GM19240 (cell line): ENCODE data around the gene FOXO1.

Experiments
- DNase-seq: peaks from one replicate; pipeline ENCODE4 v3.0.0; 2011; ENCODE audit warnings: low spot score; ENCODE audit not compliant: insufficient read length

The FOXO1 gene

DNA sequence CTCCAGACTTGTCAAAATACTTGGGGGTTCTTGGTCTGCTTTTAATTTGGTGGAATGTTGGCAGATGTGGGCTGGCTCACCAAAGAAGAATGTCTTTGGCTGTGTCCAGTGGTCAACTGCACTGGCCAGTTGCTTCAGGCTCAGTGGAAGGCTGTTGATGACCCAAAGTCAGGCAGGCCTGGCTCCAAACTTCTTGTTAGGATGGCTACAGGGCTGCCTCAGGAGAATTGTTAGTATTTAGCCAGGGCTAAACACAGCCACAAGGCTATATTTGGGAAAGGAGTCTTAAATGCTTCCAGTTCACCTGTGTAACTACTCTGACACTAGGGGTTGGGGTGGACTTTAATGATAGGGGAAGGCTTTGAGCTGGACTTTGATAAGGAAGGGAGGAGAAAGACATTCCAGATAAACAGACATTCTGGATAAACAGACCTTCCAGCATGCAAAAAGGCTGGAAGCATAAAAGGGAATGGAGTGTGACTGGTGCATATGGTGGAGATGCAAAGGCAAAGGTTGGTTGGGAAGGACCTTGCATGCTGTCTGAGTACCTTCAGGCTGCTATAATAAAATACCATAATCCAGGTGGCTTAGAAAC, 116.8 kb downstream of the FOXO1 start:
- DNase-seq: no peak

DNA sequence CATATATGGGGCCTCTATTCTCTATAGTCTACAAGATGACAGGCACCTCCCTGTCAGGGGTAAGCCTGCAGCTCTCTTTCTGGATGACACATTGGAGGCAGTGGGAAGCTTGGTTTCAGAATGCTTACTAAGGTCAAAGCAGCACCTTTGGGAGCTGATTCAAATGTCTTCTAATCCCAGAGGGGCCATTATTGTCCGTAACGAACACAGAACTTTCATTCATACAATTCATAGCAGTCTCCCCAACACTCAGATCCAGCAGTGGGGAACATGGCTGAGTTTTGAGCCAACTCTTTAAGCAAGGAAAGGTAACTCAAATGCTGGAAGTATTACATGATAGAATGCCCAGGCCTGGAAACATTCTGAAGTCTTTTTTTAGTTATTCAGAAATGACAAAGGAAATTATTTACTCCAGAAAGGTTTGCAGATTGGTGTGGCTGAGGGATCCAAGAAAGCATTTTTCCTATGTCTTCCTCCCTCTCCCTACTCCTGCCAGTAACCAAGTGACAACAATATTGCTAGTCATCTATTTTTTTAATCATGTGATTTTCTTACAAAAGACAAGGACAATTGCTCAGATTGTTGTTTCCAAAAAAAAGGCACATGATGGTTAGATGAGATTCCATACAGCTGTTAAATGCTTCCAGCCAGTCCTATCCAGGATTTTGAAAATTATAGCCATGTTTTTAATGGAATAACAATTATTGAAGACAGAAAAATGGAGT, 118.7 kb downstream of the FOXO1 start:
- no peak for DNase-seq

DNA sequence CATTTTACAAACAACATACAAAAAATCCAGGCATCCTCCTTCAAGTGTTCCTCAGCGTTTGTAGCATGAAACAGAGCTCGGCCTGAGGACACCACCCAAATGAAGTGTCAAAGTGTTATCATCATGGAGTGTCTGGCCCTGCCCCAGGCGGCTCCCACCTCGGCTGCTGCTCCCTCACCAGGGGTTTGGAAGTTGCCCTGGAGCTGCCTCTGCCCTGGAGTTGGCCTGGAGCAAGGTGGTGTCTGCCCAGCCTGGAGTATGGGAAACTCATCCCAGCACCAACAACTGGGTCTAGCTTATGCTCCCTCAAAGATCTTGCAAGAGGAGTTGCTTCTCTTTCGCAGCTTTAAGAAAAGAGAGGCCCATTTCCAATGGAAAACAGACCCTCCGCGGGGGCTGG, 120.4 kb downstream of the FOXO1 start:
- DNase-seq: no peak

DNA sequence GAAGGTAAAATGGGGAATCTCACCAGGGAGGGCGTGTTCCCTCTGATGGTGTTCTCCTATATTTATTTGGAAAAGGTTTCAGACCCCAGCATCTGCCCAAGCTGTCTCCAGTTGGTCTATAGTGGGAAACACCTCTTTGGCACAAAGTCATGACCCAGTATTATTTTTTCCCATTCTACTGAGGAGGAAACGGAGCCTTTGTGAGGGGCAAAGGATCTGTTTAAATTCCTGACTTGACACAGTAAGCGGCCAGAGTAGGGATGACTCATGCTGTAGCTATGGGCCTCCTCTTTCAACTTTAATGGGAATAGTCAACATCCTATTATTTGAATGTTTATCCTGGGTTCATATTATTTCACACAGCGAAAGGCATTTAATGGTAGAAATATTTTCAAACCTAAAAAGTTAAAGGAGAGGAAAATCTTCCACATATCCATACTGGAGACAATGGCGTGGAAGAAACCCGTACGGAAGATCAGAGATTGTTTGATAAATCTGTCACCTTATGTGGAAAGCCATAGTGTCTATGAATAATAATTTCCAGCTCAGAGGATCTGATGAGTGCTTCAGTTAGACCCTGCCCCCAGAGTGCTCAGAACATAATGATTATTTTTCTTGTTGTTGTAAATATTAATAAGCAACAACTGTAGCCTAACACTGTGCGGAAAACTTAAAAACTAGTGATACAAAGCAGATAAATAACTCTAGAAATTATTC, 126.0 kb downstream of the FOXO1 start:
- DNase-seq: no peak

DNA sequence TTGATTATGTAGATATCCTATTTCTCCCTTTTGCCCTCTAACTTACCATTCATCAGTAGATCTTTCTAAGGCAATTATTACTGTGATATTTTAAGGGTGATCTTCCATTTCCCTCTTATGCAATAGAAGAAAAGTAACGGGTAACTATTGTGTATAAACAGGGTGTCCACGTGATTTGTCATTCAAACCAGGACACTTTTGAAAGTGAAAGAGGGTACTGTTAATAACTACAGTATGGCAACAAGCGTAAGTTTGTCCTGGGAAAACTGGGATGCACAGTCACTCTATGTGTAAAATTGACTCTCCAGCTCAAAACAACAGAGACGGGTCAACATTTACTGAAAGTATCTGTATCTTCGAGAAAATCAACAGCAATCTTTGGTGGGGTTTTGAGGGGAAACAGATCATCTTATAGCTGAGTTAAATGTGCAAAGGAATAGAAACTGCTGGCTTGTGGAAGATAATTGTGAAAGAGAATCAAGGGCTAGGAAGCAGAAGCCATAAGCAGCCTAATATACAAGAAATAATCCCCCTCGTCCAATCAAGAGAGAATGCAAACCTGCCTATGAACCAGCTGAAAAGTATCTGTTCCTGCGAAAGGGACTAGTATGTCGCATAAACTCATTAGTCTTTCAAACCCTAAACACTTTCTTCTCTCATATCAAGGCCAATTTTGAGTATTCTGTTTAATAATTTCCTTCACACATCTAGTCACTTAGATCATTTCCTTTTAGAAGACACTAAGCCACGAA, 126.7 kb downstream of the FOXO1 start:
- no peak for DNase-seq

DNA sequence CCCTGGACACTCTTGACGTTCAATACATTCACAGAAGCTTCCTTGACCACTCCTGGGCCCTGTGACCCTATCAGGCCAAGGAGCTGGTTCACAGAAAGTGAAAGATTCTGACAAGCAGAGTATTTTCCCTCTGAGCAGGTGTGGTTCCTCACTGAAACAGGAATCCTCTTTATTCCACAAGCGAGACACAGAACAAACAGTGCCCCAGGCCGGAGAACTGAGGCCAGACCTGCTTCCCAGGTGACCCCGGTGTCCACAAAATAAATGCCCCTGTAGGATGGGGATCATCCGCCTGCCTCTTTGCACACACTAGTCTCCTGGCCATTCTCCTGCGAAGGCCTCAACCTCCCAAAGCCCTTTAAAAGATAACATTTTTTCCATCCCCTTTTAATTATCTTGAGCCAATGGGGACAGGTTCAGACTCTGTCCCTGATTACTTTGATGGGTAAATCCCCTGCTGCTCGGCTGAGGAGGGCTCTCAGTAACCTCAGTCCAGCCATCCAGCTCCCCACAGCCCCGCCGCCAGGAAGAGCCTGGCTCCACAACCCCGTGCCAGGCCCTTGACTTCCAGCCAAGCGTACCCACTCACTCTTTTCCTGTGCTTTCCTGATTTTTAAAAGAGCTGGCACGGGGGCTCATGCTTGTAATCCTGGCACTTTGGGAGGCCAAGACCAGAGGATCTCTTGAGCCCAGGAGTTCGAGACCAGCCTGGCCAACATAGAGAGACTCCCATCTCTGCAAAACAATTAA, 129.1 kb downstream of the FOXO1 start:
- DNase-seq: no peak

DNA sequence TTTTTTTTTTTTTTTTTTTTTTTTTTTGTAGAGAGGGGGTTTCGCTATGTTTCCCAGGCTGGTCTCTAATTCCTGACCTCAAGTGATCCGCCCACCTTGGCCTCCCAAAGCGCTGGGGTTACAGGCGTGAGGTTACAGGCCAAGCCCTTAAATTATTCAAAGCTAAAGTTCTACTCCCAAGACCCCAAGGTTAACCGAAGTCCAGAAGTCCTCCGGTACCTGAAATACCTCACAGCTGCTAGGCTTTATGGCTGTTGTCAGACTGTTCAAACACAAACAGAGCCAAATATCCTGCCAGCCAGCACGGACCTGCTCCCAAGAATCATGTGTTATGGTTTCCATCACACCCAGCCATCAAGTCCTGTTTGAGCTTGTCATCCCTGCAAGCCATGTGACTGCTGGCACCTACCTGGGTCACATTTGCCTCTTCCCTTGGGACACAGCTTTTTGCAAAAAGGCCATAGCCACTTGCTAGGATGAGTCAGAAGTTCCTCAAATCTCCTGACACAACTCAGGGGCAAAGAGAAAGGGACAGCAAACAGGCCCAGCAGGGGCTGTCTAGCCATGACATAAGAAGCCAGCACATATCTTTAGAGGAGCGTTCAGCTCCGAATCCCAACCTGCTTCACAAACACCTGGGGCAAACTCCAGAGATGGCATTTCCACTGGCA, 129.9 kb downstream of the FOXO1 start:
- DNase-seq: no peak

DNA sequence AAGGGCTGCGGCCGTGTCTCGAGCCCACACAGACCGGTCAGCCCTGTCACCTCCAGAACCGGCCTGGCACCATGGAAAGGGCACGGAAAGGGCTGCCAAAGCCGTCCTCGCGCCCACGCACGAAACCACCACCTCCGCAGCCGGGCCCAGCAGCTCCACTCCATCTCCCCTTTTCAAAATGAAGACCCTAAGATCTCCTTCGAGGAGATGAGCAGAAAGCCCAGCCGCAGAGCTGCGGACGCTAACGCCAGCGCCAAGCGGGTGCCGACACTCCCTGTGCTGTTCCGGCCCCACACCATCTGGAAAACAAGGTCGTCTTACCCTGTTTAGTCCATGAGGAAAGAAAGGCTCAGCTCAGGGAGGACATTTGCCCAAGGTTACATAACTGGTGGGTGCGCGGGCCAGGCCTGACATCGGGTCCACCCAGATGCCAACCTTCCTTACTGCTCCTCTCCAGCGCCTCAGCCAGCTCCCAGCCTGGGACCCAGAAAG, 131.1 kb downstream of the FOXO1 start:
- DNase-seq: no peak

DNA sequence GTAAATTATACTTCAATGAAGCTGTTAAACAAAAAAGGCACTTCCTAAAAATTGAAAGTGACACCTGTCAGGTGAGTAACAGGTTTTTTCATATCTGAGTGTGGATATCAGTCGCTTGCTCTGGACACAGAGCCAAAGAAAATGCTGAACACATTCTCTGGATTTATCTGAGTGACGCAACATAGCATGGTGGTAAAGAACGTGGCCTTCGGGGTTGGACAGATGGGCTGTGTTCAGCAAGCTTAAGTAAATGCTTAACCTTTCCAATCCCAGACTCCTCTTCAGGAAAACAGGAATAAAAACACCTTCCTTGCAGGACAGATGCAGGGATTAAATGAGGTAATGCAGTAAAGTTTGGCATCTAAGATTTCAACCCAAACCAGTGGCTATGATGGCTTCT, 132.0 kb downstream of the FOXO1 start:
- no peak for DNase-seq

DNA sequence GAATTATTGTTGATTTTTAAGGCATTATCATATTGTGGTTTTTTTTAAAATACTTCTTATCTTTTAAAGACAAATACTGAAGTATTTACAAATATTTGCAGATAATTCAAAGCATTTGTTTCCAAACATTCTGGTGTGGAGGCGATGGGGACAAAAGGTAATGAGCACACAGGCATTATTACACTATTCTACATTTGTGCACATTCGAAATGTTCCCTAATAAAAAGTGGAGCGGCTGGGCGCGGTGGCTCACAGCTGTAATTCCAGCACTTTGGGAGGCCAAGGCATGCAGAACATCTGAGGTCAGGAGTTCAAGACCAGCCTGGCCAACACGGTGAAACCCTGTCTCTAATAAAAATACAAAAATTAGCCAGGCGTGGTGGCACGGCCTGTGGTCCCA, 133.4 kb downstream of the FOXO1 start:
- no peak for DNase-seq

DNA sequence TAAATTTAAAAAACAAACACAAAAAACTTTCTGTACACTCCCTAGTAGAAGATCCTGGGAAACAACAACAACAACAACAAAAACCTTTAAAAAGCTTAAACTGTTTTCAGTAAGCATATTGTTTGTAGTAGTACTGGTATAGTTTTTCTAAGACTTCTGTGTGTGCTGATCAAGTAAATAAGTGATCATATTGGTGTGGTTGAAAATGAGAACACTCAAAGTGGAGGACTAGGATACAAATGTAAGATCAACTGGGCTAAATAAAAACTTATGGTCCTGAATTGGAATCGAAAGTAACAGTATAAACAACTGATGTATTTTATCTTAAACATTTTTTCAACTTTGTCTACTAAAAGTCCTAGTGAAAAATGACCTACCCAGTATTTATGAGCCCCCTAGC, 135.5 kb downstream of the FOXO1 start:
- no peak for DNase-seq

DNA sequence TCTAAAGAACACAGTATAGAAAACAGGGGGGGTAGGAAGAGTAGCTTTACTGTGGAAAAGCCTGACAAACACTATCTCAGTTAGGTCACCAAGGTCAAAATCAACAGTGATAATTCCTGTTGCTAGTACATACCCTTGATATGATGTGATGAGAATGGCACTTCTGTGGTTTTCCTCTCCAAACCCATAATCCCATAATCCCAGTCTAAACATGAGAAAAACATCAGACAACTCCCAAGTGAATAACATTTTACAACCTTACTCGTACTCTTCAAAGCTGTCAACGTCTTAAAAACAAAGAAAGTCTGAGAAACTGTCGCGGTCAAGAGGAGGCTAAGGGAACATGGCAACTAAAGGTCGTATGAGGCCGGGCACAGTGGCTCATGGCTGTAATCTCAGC, 137.6 kb downstream of the FOXO1 start:
- DNase-seq: no peak

DNA sequence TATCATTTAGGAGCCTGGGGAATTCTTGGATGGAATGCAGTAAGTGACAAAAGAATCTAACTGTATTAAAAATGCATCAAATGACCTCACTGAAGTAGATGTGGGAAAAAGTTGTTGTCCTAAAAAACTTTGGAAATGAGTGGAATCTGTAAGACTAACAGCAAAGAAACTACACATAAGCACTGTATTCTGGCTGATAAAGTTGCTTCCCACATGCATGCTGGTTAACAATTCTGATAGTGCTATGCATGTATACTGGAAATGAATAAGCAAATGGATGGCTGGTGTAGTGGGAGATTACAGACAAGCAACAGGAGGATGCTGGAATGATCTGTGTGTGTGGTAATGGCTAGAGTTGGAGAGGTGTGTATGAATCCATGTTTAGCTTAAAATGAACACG, 138.5 kb downstream of the FOXO1 start:
- no peak for DNase-seq

DNA sequence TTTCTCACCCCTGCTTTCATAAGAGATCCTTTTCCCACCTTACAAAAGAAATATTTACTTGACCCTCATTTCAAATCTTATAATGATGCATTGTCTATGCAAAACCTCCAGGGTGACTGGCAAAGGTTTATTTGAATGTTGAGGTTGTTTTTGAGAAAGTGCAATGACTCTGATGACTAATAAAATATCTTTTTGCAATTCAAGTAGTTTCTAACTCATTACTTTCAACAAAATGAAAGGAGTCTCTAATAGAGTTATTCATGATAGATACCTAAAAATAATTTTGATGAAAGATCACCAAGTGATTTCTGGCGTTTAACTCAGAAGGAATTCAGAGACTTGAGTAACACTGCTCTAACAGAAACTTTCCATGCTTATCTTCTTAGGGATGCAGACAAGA, 144.2 kb downstream of the FOXO1 start:
- DNase-seq: no peak

DNA sequence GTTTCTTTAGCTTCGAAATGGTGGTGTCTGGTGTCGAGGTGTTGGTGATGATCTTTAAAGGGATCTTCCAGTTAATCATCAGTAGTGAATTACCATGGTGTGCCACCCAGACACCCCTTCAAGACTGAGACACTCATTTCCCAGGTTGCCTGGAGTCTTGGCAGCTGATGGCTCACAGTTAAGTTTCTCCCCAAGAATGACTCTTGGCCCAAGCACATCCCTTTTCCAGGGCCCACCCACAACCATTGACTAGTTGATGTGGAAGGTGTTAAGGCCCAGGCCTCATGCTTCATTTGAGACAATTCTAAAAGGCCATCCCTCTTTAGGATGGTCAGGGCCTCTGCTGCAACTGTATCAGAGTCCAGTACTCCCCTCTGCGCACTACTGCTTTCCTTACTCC, 145.5 kb downstream of the FOXO1 start:
- no peak for DNase-seq

DNA sequence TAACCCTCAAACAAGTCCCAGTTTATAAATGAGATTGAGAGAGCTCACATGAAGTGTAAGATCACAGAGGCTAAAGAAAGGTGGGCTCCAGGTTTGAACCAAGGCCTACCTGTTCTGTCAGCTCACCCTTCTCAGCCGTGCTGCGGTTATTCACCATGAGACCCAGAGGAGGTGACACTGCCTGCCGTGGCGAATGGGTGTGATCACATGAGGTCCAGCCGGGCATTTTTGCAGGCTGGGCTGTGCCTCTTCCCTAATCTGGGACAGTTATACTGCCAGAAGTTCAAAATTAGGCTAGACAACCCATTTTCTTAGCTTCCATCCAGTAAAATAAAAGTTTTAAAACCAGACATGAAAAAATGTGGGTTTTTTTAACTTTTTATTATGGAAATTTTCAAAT, 146.8 kb downstream of the FOXO1 start:
- no peak for DNase-seq

DNA sequence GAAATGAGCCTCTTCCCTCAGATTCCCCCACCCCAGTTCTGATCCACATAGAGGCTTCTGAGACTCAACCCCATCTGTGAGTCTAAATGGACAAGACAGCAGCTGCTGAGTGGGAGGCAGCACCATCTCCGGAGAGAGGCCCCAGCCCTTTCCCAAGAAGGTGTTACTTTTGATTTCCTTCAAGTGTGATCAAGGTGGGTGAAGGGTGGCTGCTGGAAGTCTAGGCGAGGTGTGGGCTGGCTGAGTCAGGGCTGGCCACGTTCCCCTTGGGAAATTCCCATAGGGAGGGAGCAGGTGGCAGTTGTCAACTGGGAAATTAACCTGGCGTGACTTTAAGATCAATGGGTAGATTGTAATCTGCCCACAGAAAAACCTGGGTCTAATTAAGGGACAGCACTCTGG, 148.0 kb downstream of the FOXO1 start:
- no peak for DNase-seq

DNA sequence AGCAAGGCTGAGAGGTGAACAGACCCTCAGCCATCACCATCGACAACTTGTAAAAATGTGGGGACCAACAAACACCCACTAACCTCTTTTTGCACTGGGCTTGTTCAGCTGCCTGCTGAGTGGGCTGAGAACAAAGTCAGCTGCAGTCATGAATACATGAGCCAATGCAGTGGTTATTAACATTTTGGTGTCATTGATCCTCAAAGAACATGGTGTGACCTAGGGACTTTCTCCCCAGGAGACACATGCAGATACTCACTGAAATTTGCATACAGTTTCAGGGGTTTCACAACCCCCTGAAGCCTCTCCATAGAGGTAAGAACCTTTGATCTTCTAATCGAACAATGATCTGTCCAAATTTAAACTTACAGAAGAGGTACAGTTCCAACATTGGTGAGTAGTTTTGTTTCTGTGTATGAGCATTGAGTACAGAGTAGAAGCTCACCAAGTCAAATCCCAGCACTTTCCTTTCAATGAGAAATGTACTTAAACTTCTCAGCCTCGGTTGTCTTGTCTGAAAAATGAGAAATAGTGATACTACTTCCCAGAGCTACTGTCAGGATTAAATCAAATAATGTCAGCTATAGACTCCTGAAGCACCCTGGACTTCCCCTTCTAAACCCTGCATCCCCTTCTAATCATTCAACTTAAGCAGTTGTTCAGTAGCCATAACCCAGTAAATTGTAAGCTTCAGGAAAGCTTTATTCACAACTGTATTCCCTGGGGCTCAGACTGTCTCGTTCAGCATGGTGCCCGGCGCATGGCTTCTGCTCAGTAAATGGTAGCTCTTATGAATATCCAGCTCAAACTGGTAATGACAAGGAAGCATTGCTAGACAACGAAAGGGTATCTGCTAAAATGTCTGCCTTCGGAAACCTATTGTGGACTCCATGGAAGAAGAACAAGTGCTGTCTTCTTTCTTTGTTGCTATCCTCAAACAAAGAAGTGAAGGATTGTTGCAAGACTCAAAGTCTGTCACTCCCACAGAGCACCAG, 148.7 kb downstream of the FOXO1 start:
- peak; percentile 23 for DNase-seq

DNA sequence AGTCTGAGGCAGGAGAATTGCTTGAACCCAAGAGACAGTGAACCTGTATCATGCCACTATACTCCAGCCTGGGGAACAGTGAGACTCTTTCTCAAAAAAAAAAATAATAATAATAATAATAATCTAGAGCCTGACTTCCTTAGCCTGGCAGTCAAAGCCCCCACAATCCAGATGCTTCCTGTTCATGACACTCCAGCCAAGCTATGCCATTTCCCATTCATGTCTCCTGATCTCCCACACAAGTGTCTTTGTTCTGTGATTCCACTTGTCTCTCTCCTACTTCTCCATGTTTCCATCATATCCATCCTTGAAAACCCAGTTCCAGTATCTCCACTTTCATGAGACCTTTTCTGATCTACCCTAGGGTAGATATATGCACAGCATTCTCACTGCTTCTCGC, 150.7 kb downstream of the FOXO1 start:
- no peak for DNase-seq
